Natural killer cell (primary cell): ENCODE measurements around the gene ZNF185. TPM values are rescaled to one million over a fixed set of nuclear protein-coding genes. Genes with fewer than 3 reads are reported as not detected.

Experiments
- ATAC-seq, 3 donors: fragments of 150-1000 bp in 2 of 3; fragments of 200-7000 bp in 1 of 3; cut with Tn5 transposase; 1 replicate in 1 of 3; 2 replicates in 2 of 3; pipeline ENCODE4 v1.10.0; 2021; ENCODE audit warnings: mild to moderate bottlenecking in 2 of 3, moderate library complexity in 2 of 3
- DNase-seq, 2 donors: peaks; one replicate each; pipeline versions ENCODE4 v3.0.0 to v3.0.0-alpha.2; 2013 to 2021; ENCODE audit warnings: mixed read lengths in 1 of 2
- H3K27ac ChIP-seq: one replicate; pipeline ENCODE4 v1.5.1; 2013; ENCODE audit warnings: mild to moderate bottlenecking, low read length
- H3K27me3 ChIP-seq: one replicate; pipeline ENCODE4 v1.6.1; 2013; ENCODE audit warnings: low read length; ENCODE audit not compliant: control insufficient read depth, insufficient read depth
- H3K36me3 ChIP-seq: one replicate; pipeline ENCODE4 v1.6.1; 2013; ENCODE audit warnings: low read length; ENCODE audit not compliant: control insufficient read depth, insufficient read depth
- H3K4me1 ChIP-seq: one replicate; pipeline ENCODE4 v1.6.1; 2013; ENCODE audit warnings: low read length; ENCODE audit not compliant: control insufficient read depth, insufficient read depth
- H3K4me3 ChIP-seq: one replicate; pipeline ENCODE4 v1.5.1; 2013; ENCODE audit warnings: low read length
- H3K9me3 ChIP-seq: one replicate; pipeline ENCODE4 v1.6.1; 2013; ENCODE audit warnings: low read length; ENCODE audit not compliant: control insufficient read depth, insufficient read depth
- H3K27ac Mint-ChIP-seq, 2 donors: one replicate each; pipeline ENCODE4 v1.8.0; 2022; ENCODE audit warnings: mild to moderate bottlenecking in 2 of 2, mixed read lengths in 2 of 2, moderate library complexity in 1 of 2
- H3K27me3 Mint-ChIP-seq, 2 donors: one replicate each; pipeline ENCODE4 v1.8.0; 2022; ENCODE audit warnings: low read depth in 2 of 2, mixed read lengths in 2 of 2
- H3K36me3 Mint-ChIP-seq: one replicate; pipeline ENCODE4 v1.8.0; 2022; ENCODE audit warnings: mixed read lengths
- H3K4me1 Mint-ChIP-seq, 2 donors: one replicate each; pipeline ENCODE4 v1.8.0; 2022; ENCODE audit warnings: mixed read lengths in 2 of 2
- H3K4me3 Mint-ChIP-seq: one replicate; pipeline ENCODE4 v1.8.0; 2022; ENCODE audit warnings: mild to moderate bottlenecking, moderate library complexity, mixed read lengths
- H3K9me3 Mint-ChIP-seq, 2 donors: one replicate each; pipeline ENCODE4 v1.8.0; 2022; ENCODE audit warnings: mixed read lengths in 2 of 2
- CTCF ChIP-seq: fragments of 200-600 bp; IDR thresholded peaks from one replicate; pipeline ENCODE4 v1.8.0; 2022; ENCODE audit warnings: antibody characterized with exemption
- WGBS: methylation state at CpG from one replicate; pipeline ENCODE4 v1.1.7; 2013; ENCODE audit warnings: missing lambda C conversion rate; ENCODE audit not compliant: insufficient coverage; 5-methylcytosine and 5-hydroxymethylcytosine counted together
- intact Hi-C: fragments of 100-400 bp; cut with micrococcal nuclease; formaldehyde crosslinking; loops from one replicate; pipeline ENCODE4 v1.14.2; 2022
- total RNA-seq, 4 donors: library from RNA; stranded (reverse); fragments of 120-200 nt in 1 of 4; gene quantifications; one replicate each; pipeline versions ENCODE4 v1.2.3 to v1.2.4, GENCODE V29; 2013 to 2022

ZNF185 gene
- total RNA-seq, 3 donors from 2014 or later (not counting 1 experiment from before 2014, with no cell fraction given) = 1.9 to 12.4 (median 6.5) TPM

- no peak overlapping the region for H3K27ac Mint-ChIP-seq
- intact Hi-C loops = no loop called here
- H3K4me3 Mint-ChIP-seq = no peak overlapping the region
- H3K36me3 ChIP-seq = no peaks in the 10 kb centered on the region
- H3K27me3 Mint-ChIP-seq = peaks cover 4 to 7% of the 10 kb centered on the region in 2 donors
- no peak overlapping the region for H3K27ac ChIP-seq
- no peaks in the 10 kb centered on the region for H3K36me3 Mint-ChIP-seq
- 48% methylated on average over 20 of the region's 20 CpGs for WGBS
- no peaks in the 10 kb centered on the region for H3K4me1 ChIP-seq
- H3K4me1 Mint-ChIP-seq = no peaks in the 10 kb centered on the region
- peak; percentile 20 to 55 for DNase-seq
- TF ChIP-seq CTCF = peak; percentile 23
- no peaks in the 10 kb centered on the region for H3K9me3 ChIP-seq
- H3K4me3 ChIP-seq = no peak overlapping the region
- no peaks in the 10 kb centered on the region for H3K9me3 Mint-ChIP-seq
- ATAC-seq = peak in 2 of 3 donors; percentile 50 to 66
- H3K27me3 ChIP-seq = no peaks in the 10 kb centered on the region
Observed at GRCh38 chrX:152904151-152905080, 6.5 kb downstream of the ZNF185 start.

- intact Hi-C loops = no loop called here
- ATAC-seq (no peak), DNase-seq (no peak)
- 85% methylated on average over 7 of the region's 8 CpGs for WGBS
- no peak overlapping the region for H3K27ac Mint-ChIP-seq
- H3K4me3 ChIP-seq = no peak overlapping the region
- peaks cover 4 to 7% of the 10 kb centered on the region in 2 donors for H3K27me3 Mint-ChIP-seq
- H3K36me3 Mint-ChIP-seq = no peaks in the 10 kb centered on the region
- H3K9me3 ChIP-seq = no peaks in the 10 kb centered on the region
- no peaks in the 10 kb centered on the region for H3K4me1 Mint-ChIP-seq
- no peak for TF ChIP-seq CTCF
- no peak overlapping the region for H3K27ac ChIP-seq
- no peaks in the 10 kb centered on the region for H3K27me3 ChIP-seq
- no peaks in the 10 kb centered on the region for H3K9me3 Mint-ChIP-seq
- no peak overlapping the region for H3K4me3 Mint-ChIP-seq
- H3K4me1 ChIP-seq = no peaks in the 10 kb centered on the region
- H3K36me3 ChIP-seq = no peaks in the 10 kb centered on the region
Observed at GRCh38 chrX:152905081-152905420, 7.2 kb downstream of the ZNF185 start.

- 37% methylated on average over 17 of the region's 17 CpGs for WGBS
- Histone ChIP-seq H3K4me3 (no peak overlapping the region), H3K4me1 (no peaks in the 10 kb centered on the region), H3K36me3 (no peaks in the 10 kb centered on the region), H3K9me3 (no peaks in the 10 kb centered on the region), H3K27ac (no peak overlapping the region), H3K27me3 (no peaks in the 10 kb centered on the region)
- no peak for TF ChIP-seq CTCF
- Mint-ChIP-seq H3K9me3 (no peaks in the 10 kb centered on the region), H3K4me3 (no peak overlapping the region), H3K27ac (no peak overlapping the region), H3K27me3 (peaks cover 4 to 7% of the 10 kb centered on the region in 2 donors), H3K4me1 (no peaks in the 10 kb centered on the region), H3K36me3 (no peaks in the 10 kb centered on the region)
- ATAC-seq (no peak), DNase-seq (no peak)
- intact Hi-C loops = no loop called here
Observed at GRCh38 chrX:152907084-152907651, 9.3 kb downstream of the ZNF185 start.
